ENCODE results near the gene ZNF267.
"Not testable (repeated sequence)": the region's sequence is repeated elsewhere in the genome, so short reads cannot be mapped to it uniquely, and the experiment has no call there.

ZNF267 gene

GRCh38 chr16:31913668-31914067 is 40.1 kb downstream of the ZNF267 start:
- no peak for TF ChIP-seq CTCF (IDR thresholded peaks at IDR 0.05; ENCODE audit: low read depth, low read length)

GRCh38 chr16:31916056-31916488 is 42.5 kb downstream of the ZNF267 start:
- DNase-seq (ENCODE audit: extremely low read depth, low read depth): no peak
- no peak for TF ChIP-seq CTCF (IDR thresholded peaks at IDR 0.05; ENCODE audit: low read depth, low read length)

More at GRCh38 chr16:31913668-31914067, 40.1 kb downstream of the ZNF267 start:
- DNase-seq (ENCODE audit: extremely low read depth, low read depth): no peak

GRCh38 chr16:31920373-31920772 is 46.8 kb downstream of the ZNF267 start:
- no peak for DNase-seq (ENCODE audit: extremely low read depth, low read depth)
- no peak for TF ChIP-seq CTCF (IDR thresholded peaks at IDR 0.05; ENCODE audit: low read depth, low read length)

- not testable (repeated sequence) for DNase-seq (ENCODE audit: extremely low read depth, low read depth)
These were observed 78.2 kb downstream of the ZNF267 start for GRCh38 chr16:31951806-31952205.

- not testable (repeated sequence) for DNase-seq (ENCODE audit: extremely low read depth, low read depth)
These were observed 78.6 kb downstream of the ZNF267 start for GRCh38 chr16:31952206-31952605.

GRCh38 chr16:31956221-31956620 is 82.6 kb downstream of the ZNF267 start:
- DNase-seq (ENCODE audit: extremely low read depth, low read depth): not testable (repeated sequence)

GRCh38 chr16:31960186-31960910 is 86.7 kb downstream of the ZNF267 start:
- DNase-seq (ENCODE audit: extremely low read depth, low read depth): not testable (repeated sequence)

All from AG09319 (cell line).